ENCODE measurements around the gene PIK3CG.

DNA sequence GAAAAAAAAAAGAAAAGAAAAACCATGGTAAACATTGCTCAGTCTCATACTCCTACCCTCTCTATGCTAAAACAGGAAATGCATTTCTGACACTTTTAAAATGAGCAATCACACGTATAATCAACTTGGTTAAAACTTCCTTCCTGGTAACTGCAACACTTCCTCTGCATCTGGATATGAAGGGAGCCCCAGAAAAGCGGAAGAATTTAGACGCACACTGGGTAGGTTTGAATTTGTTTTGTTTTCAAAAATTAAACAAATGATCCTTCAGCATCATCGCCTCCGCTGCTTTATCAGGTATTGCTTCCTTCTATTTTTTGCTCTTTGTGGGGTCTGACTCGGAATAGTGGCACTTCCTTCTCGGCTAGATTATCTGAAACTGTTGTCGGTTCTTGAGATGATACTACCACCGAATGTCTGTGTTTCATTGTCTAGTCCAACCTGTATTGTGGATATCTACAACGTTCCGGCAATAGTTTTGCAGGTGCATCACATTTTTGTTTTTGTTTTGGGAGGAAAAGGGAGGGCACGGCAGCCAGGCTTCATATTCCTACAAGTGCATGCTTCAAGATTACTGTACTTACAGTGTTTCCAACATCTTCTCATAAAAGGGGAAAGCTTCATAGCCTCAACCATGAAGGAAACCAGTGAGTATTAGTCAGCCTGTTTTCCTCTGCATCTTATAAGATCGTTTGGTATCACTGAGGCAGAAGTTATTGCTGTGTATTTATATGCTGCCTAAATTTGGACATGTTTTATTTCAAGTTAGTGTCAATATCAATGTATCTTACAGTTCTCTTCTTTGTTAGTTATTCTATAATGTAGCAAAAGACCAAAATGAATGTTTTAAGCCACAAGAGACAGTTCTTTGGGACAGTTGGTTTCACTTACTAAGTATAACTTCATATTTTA lies at the start of gene PIK3CG:
- TF ChIP-seq RAD21 (IDR thresholded peaks at IDR 0.05; ENCODE audit: low read depth) (no peak), POLR2A (IDR thresholded peaks at IDR 0.05; ENCODE audit: borderline replicate concordance, extremely low read depth, insufficient read depth, insufficient read length) (no peak), EZH2 (IDR thresholded peaks at IDR 0.05) (no peak), CEBPB (IDR thresholded peaks at IDR 0.05; ENCODE audit: low read depth) (no peak), EGR1 (IDR thresholded peaks at IDR 0.05; ENCODE audit: low read depth) (no peak), POLR2AphosphoS5 (IDR thresholded peaks at IDR 0.05; ENCODE audit: low read depth, low read length) (no peak), SRF (IDR thresholded peaks at IDR 0.05; ENCODE audit: low read depth) (no peak), ELF1 (IDR thresholded peaks at IDR 0.05; ENCODE audit: borderline replicate concordance, low read depth) (no peak), JUND (IDR thresholded peaks at IDR 0.05) (no peak), TCF7L2 (IDR thresholded peaks at IDR 0.05; ENCODE audit: borderline replicate concordance, extremely low read depth, insufficient read depth, insufficient read length) (no peak), ZNF274 (IDR thresholded peaks at IDR 0.05; ENCODE audit: low read depth, low read length) (no peak)
- TF ChIP-seq, protein P1, sequence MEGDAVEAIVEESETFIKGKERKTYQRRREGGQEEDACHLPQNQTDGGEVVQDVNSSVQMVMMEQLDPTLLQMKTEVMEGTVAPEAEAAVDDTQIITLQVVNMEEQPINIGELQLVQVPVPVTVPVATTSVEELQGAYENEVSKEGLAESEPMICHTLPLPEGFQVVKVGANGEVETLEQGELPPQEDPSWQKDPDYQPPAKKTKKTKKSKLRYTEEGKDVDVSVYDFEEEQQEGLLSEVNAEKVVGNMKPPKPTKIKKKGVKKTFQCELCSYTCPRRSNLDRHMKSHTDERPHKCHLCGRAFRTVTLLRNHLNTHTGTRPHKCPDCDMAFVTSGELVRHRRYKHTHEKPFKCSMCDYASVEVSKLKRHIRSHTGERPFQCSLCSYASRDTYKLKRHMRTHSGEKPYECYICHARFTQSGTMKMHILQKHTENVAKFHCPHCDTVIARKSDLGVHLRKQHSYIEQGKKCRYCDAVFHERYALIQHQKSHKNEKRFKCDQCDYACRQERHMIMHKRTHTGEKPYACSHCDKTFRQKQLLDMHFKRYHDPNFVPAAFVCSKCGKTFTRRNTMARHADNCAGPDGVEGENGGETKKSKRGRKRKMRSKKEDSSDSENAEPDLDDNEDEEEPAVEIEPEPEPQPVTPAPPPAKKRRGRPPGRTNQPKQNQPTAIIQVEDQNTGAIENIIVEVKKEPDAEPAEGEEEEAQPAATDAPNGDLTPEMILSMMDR (IDR thresholded peaks at IDR 0.05 in 2 of 3, conservative IDR thresholded peaks at IDR 0.05 in 1 of 3; ENCODE audit: borderline replicate concordance in 1 of 3, insufficient read depth in 1 of 3, low read depth in 2 of 3, low read length in 2 of 3): no peak
- TF ChIP-seq, protein P2, sequence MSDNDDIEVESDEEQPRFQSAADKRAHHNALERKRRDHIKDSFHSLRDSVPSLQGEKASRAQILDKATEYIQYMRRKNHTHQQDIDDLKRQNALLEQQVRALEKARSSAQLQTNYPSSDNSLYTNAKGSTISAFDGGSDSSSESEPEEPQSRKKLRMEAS (IDR thresholded peaks at IDR 0.05): no peak
- TF ChIP-seq, protein P3, sequence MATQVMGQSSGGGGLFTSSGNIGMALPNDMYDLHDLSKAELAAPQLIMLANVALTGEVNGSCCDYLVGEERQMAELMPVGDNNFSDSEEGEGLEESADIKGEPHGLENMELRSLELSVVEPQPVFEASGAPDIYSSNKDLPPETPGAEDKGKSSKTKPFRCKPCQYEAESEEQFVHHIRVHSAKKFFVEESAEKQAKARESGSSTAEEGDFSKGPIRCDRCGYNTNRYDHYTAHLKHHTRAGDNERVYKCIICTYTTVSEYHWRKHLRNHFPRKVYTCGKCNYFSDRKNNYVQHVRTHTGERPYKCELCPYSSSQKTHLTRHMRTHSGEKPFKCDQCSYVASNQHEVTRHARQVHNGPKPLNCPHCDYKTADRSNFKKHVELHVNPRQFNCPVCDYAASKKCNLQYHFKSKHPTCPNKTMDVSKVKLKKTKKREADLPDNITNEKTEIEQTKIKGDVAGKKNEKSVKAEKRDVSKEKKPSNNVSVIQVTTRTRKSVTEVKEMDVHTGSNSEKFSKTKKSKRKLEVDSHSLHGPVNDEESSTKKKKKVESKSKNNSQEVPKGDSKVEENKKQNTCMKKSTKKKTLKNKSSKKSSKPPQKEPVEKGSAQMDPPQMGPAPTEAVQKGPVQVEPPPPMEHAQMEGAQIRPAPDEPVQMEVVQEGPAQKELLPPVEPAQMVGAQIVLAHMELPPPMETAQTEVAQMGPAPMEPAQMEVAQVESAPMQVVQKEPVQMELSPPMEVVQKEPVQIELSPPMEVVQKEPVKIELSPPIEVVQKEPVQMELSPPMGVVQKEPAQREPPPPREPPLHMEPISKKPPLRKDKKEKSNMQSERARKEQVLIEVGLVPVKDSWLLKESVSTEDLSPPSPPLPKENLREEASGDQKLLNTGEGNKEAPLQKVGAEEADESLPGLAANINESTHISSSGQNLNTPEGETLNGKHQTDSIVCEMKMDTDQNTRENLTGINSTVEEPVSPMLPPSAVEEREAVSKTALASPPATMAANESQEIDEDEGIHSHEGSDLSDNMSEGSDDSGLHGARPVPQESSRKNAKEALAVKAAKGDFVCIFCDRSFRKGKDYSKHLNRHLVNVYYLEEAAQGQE (IDR thresholded peaks at IDR 0.05; ENCODE audit: low read depth): no peak

Measured in HCT116 (cell line).